Measurements from ENCODE around the gene ATG7.
"Not testable (repeated sequence)": the region's sequence is repeated elsewhere in the genome, so short reads cannot be mapped to it uniquely, and the experiment has no call there.

ATG7 gene

GRCh38 chr3:11392014-11392859 is 120.0 kb downstream of the ATG7 start:
- DNase-seq, result no peak

GRCh38 chr3:11392860-11393114 is 120.6 kb downstream of the ATG7 start:
- DNase-seq, result no peak

- DNase-seq, result no peak
Observed at GRCh38 chr3:11393401-11393800, 121.2 kb downstream of the ATG7 start.

GRCh38 chr3:11394392-11394791 is 122.2 kb downstream of the ATG7 start:
- DNase-seq, result no peak

GRCh38 chr3:11400213-11400612 is 128.0 kb downstream of the ATG7 start:
- DNase-seq, result no peak

- DNase-seq, result no peak
Observed at GRCh38 chr3:11401434-11401833, 129.2 kb downstream of the ATG7 start.

- no peak for DNase-seq
Observed at GRCh38 chr3:11405323-11405722, 133.1 kb downstream of the ATG7 start.

GRCh38 chr3:11407644-11408043 is 135.4 kb downstream of the ATG7 start:
- no peak for DNase-seq

GRCh38 chr3:11408324-11408859 is 136.2 kb downstream of the ATG7 start:
- DNase-seq, result not testable (repeated sequence)

- DNase-seq, result no peak
Observed at GRCh38 chr3:11410564-11410963, 138.4 kb downstream of the ATG7 start.

GRCh38 chr3:11411956-11412355 is 139.8 kb downstream of the ATG7 start:
- no peak for DNase-seq

GRCh38 chr3:11413071-11413470 is 140.9 kb downstream of the ATG7 start:
- DNase-seq, result no peak

- DNase-seq, result no peak
Observed at GRCh38 chr3:11415099-11415498, 142.9 kb downstream of the ATG7 start.

GRCh38 chr3:11420066-11420465 is 147.9 kb downstream of the ATG7 start:
- no peak for DNase-seq

GRCh38 chr3:11422291-11422690 is 150.1 kb downstream of the ATG7 start:
- DNase-seq, result no peak

- DNase-seq, result no peak
Observed at GRCh38 chr3:11423868-11424267, 151.7 kb downstream of the ATG7 start.

GRCh38 chr3:11424277-11424676 is 152.1 kb downstream of the ATG7 start:
- no peak for DNase-seq

- no peak for DNase-seq
Observed at GRCh38 chr3:11430207-11430606, 158.0 kb downstream of the ATG7 start.

GRCh38 chr3:11430624-11431023 is 158.4 kb downstream of the ATG7 start:
- DNase-seq, result no peak

- no peak for DNase-seq
Observed at GRCh38 chr3:11431319-11431718, 159.1 kb downstream of the ATG7 start.

- DNase-seq, result no peak
Observed at GRCh38 chr3:11434017-11434526, 161.9 kb downstream of the ATG7 start.

GRCh38 chr3:11434563-11435096 is 162.4 kb downstream of the ATG7 start:
- DNase-seq, result no peak

GRCh38 chr3:11435440-11436165 is 163.4 kb downstream of the ATG7 start:
- no peak for DNase-seq

- DNase-seq, result no peak
Observed at GRCh38 chr3:11436775-11437174, 164.6 kb downstream of the ATG7 start.

Measured in NCI-H524 treated with DMSO at 0.1 percent for 48 hours (cell line).